LHCN-M2 (cell line): ENCODE measurements around the gene WDR17. TPM values are rescaled to one million over a fixed set of nuclear protein-coding genes. Genes with fewer than 3 reads are reported as not detected.

Experiments
- total RNA-seq: library from RNA; depleted of rRNA; stranded (reverse); fragments of >200 nt; gene quantifications from 2 replicates; pipeline ENCODE4 v1.2.3, GENCODE V29; 2014; rRNA removed

Gene WDR17
- total RNA-seq, 1 experiment from 2014 or later: 0.11 TPM

Other genes starting within 250 kb of the WDR17 start
- 0.11 TPM in 1 of 2 replicates, not detected in the other for gene SPATA4, start 129.7 kb downstream of the WDR17 start, total RNA-seq
- 619 and 636 TPM in 2 replicates for gene ASB5, start 203.4 kb downstream of the WDR17 start, total RNA-seq